Ramos (cell line): ENCODE measurements around the gene SLC1A2.

ENCODE experiments used
- in situ Hi-C: fragments of 300-500 bp; cut with MboI; formaldehyde crosslinking; loops from one replicate; pipeline ENCODE4 v1.14.3; 2022; ENCODE audit warnings: low sequenced_read_pairs; ENCODE audit not compliant: unreplicated experiment

SLC1A2 gene

DNA sequence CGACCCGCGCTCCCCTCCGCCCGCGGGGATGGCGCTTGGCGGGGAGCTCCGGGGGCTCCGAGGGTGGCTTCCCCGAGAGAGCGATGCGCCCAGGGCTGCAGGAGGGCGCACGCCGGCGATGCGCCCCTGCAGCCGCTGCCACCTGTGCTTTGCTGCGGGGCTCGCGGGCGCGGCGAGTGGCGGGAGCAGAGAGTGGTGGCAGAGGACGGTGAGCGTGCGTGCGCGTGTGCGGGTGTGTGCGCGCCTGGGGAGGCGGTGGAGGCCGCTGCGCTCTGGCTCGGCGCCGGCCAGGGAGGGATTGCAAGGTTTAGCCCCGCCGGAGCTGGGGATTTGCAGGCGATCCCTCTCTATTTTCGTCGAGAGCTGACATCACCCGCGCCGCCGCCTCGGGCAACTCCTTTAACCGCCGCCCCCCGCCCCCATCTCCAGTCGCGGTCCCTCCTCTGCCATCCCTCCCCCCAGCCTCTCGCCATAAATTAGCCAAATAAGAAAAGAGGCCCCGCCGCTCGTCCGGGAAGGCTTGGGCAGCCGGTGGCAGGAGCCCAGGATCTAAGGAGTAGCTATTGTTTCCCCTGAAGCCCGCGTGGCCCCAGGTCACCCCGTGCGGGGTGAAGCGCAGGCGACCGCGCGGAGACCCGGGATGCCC lies at the start of gene SLC1A2:
SLC1A2 (minus strand) TSS at position 375 of the 646 bp plus-strand sequence. CDS start 592 bp downstream, outside the sequence.
- in situ Hi-C loops, result no loop called here

DNA sequence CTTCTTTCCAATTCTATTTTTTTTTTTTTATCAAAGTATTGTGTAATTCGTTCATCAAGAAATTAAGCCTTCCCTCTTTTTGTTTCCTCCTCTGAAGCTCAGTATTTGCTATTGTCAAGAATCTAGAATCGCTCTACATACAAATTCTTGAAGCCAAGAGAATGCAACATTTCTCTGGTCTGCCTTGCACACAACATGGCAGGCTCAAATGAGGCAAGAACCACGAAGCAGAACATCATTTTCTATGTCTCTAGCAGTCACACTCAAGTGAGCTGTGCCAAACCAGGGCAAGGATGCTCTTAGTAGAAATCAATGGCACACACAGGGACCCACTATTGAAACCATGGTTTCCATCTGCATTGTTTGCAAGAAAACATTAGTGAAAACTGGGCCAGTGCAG lies 46.7 kb upstream of the SLC1A2 start:
- in situ Hi-C loops, result no loop called here

DNA sequence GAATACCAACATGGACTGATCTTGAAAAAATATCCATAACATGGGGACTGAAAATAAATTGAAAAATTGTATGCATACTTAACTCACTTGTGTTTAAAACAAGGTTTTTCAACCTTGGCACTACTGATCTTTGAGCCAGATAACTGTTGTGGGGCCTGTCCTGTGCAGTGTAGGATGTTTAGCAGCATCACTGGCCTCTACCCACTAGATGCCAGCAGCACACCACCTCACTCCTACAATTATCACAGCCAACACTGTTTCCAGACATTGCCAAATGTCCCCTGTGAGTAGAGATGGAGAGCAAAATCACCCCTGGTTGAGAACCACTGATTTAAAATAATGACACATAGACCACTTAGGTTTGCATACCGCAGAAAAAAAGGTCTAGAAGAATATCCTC lies 45.0 kb upstream of the SLC1A2 start:
- in situ Hi-C loops, result no loop called here

DNA sequence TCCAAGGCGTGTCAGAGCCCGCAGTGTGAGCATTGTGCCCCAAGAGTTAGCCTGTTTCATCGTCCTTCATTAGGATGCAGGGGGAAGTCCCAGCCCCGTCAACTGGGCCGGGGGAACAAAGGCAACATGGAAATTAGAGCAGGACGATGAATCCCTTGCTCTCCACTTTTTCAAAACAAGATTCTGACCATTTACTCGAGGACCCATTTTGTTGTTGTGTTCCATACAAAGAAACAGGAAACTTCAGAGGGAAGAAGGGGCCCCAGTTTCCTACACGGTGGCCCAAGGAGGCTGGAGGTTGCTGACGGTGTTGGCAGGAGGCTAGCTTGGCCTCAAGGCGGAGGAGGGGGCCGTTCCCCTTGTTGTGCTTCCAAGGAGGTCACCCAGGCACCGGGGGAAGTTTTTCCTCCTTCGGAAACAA lies 44.0 kb upstream of the SLC1A2 start:
- in situ Hi-C loops, result no loop called here

DNA sequence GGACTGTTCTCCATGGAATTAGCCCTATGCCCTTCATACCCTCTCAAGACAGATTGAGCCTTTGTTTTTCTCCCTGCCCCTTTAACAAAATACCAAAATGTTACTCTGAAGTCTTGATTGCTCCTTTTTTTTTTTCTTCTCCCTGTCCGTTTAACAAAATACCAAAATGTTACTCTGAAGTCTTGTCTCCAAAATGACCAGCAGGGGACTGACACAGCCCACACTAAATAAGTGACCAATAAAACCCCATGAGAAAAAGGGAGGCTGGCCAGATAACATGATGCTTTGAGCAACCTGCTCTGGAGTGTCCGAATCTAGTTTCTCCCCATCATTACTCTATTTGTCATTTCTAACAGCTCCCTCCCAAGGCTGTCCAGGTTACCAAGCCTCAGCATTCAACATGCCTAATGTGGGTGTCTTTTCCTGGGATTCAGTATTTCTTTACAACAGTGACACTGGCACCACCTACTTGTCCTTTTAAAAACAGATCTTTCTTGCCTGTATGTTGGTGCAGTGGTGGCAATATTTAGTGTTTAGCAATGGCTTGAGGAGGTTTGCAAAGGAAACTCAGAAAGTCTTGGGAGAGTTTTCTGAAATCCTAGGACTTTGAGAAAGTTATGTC lies 42.7 kb upstream of the SLC1A2 start:
- in situ Hi-C loops, result no loop called here

DNA sequence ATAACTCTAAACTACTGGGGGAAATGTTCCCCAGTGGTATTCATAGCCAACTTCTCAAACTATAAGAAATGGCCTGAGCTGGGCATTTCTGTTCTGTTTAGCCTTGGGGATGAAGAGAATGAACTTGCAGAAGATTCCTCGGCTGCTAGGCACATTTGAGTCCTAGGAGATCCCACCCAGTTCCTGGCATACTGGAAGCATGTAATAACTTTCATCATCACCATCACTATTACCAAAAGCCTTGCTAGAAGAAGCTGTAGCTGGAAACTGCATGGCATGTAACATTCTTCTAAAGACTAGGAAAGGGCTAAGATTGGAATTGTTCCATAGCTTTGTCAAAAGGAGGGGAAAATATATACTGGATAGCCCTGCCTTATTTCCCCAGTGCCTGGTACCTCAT lies 40.1 kb upstream of the SLC1A2 start:
- in situ Hi-C loops, result no loop called here

DNA sequence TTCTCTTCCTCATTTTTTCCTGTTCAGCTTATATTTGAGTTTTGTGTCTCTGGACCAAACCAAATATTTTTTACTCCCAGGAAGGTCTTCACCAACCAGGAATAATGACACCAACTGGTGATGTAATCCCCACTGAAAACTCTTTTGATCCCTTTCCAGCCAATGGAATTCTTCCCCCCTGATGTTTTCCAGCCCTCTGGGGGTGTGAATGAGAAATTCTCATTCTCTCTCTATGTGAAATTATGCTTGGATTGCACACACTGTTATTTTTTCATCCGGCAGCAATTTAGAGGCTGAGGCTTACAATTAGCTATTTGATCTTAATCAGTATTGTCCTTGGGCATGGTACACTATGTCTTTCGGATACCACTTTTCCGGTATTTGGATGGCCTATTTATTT lies 39.5 kb upstream of the SLC1A2 start:
- in situ Hi-C loops, result no loop called here

DNA sequence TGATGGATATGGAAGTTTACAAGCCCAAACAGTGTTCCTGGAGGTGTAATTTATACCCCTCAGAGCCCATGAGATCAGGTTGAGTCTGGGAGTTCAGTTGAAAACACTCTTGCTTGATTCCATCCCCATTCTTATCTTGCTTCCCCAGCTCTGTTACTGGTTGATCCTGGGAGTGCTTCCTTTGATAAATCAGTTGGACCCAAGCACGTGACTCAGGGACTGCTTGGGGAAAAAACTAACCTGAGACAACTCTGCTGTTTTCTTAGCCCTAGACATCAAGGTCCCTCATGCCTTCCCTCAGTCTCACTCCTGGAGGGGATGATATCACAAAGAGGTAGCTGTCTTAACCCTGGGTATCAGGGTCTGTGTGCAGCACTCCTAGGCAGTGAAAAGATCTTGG lies 35.0 kb upstream of the SLC1A2 start:
- in situ Hi-C loops, result no loop called here

DNA sequence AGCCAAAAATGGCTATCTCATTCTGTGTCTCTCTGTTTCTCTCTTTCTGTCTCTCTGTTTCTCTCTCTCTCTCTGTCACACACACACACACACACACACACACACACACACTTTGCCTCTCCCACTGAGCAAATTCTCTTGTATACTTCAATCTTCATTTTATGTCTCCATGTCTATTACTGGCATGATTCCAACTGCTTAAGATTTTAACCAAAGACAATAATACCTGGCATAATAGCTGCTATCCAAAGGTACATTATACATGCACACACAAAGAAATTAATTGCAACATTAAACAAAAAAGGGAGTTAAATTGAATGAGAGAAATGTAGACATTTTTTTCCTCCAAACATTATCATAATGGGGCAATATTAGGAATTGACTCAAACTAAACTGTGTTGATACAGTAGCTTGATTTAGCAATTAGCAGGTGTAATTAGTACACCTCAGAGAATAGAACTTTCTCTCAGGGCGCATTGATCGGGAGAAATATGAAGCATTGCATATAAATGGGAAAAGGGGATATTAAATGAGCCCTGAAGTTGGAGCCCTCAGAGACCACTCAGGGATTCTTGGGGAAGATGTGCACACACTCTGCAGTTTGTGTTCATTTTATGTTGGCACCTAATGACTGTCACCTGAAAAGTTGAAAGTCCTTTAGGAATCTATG lies 17.4 kb upstream of the SLC1A2 start:
- in situ Hi-C loops, result no loop called here

DNA sequence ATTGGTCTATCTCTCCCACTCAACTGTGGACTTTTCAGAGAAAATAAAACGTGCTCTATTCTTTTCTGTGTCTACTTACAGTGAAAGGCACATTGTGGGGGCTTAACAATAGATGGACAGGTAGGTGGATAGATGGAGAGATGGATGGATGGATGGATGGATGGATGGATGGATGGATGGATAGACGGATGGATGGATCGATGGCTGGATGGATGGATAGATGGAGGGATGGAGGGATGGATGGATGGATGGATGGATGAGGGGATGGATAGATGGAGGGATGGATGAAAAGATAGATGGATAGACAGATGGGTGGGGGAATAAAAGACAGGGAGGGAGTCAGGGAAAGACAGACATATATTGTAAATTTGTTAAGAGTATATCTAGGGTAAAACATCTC lies 14.2 kb upstream of the SLC1A2 start:
- in situ Hi-C loops, result no loop called here

DNA sequence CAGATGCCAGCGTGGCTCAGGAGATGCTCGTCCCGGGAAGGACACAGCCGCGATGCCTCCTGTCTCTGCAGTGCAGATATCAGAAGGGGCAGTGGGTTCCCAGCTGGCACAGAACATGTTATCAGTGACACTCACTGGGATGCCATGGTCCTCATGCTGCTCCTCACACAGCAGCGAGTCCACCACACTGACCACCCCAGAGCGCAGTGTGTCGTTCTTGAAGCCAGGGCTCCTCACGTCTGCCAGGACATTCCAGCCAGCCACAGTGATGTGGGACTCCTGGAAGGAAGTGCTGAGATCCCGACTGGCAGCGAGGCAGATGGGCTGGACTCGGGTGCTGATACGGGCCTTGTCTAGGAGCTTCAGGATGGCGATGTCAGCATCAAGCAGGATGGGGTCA lies 13.1 kb upstream of the SLC1A2 start:
- in situ Hi-C loops, result no loop called here

DNA sequence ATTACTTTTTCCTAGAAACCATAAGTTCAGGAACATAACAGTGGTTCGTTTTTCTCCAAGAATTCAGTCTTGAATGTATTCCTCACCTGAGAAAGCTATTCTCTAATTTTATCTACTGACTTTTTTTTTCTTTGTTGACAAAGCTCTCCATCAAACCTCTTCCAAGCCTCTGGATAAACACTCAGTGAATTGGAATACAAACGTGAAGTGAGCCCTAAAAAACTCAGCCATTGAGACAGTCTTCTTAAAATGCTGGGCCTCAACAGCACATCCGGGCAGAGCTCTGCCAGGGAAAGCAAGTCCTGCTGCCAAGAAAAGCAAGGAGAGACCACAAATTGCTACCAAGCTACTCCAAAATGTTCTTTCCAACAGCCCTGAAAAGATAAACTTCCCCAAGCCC lies 7.7 kb upstream of the SLC1A2 start:
- in situ Hi-C loops, result no loop called here

DNA sequence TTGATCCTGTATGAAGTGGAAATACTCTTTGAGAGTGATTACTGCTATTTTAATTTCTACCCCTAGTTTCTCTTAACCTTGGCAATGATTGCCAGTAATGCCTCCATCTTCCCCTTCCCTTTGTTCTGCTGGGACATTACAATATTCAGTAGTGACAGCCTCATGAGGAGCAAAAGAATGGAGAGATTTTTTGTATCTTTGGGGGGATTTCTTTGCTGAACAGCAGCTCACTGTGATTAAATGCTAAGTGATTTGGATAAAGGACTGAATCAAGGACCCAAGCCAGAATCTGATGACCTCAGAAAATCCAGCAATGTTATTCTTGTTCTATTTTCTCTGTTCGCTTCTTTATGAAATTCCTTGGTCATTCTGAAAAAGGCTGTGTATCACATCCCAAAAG lies 7.0 kb upstream of the SLC1A2 start:
- in situ Hi-C loops, result no loop called here

DNA sequence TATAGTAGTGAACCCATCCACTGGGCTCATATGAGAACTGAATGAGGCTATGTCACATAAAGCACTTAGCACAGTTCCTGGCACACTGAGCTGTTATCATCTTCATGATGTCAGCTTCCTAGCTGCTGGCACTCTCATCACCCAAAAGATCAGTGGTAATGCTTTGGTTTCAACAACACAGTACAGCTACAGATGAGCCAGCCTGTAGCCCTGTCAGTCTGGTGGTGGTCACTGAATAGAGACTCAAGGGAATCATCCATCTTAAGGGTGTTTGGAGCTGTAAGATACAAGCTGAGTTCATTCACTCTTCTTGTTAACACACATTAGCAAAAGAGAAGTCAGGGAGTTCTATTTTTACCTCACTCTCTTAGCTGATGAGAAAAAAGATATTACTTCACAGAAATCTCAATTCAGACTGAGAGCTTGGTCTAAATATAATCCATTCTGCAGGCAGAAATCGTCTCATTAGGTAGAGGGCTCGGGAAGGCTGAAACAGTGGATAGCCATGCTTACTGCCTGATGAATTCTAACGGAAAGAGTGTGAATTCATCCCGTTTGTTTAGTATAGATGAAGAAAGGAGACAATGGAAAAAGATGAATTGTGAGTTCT lies 6.3 kb upstream of the SLC1A2 start:
- in situ Hi-C loops, result no loop called here

DNA sequence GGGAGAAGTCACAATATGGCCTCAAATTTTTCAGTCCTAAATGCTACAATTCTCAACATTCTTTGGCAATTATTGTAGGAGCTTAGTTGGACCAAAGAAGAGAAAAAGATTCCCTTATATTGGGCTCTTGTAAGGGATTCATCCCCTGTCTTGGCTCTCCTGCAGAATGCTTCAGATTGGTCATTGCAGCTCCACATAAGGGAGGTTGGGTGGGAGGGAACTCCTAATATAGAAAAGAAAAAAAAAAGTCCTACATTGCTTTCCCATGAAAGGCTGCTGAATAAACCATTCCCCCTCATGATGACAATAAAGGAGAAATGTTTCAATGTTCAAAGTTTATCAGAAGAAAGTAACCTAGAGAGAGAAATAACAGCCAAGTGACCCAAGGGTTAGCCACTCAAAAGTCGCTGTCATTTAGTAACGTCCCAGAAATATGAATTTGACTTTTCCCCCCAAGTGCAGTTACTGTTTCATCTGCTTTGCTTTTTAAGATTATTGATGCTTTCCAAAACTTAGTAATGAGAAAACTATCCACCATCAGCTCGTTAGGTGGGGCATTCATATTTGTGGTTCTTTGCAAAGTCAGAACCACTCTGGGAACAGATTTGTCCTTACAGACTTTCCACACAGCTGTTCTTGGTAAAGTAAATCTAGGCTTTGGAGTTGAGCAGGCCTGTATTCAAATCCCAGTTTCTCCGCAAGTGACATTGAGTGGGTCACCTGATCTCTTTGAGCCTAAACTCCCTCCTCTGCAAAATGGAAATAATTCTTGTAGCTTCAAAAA lies 5.0 kb upstream of the SLC1A2 start:
- in situ Hi-C loops, result no loop called here

DNA sequence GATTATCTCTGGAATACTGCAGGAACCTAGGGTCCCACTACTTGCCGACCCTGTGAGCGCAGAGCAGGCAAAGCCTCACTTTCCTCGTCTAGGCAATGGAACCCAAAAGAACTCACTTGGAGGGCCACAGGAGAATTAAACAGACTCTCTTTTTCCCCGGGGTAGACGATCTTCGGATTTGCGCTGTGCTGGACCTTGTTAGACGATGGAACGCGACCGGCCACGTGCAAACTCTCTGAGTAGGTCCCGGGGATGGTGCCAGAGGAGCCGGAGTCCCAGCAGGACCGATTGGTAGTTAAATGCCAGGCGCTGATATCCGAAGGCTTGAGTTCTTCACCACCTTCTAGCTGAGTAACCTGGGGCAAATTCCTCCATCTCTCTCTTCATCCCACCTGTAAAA lies 1.0 kb upstream of the SLC1A2 start:
- in situ Hi-C loops, result no loop called here

DNA sequence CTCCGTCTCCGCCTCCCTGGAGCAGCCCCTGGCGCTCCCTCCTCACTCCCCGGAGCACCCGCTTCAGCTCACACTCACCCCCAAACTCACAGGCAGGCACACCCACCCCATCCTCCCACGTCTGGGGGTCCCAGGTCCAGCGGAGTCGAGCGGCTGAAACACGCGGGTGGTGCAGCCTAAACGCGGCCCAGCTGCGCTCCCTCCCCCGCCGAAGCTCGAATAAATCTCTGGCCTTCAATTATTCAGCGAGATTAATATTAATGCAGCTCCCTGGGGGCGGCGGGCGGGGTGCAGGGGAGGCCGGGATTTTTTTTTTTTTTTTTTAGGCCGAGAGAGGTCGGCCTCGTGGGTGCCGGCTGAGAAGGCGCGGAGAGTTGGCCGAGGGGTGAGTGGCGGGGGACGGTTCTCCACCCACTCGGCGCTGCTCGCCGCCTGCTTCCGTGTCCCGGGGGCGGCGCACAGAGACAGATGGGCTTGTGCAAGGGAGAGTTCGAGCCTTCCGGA lies 524 bp upstream of the SLC1A2 start:
- in situ Hi-C loops, result no loop called here

DNA sequence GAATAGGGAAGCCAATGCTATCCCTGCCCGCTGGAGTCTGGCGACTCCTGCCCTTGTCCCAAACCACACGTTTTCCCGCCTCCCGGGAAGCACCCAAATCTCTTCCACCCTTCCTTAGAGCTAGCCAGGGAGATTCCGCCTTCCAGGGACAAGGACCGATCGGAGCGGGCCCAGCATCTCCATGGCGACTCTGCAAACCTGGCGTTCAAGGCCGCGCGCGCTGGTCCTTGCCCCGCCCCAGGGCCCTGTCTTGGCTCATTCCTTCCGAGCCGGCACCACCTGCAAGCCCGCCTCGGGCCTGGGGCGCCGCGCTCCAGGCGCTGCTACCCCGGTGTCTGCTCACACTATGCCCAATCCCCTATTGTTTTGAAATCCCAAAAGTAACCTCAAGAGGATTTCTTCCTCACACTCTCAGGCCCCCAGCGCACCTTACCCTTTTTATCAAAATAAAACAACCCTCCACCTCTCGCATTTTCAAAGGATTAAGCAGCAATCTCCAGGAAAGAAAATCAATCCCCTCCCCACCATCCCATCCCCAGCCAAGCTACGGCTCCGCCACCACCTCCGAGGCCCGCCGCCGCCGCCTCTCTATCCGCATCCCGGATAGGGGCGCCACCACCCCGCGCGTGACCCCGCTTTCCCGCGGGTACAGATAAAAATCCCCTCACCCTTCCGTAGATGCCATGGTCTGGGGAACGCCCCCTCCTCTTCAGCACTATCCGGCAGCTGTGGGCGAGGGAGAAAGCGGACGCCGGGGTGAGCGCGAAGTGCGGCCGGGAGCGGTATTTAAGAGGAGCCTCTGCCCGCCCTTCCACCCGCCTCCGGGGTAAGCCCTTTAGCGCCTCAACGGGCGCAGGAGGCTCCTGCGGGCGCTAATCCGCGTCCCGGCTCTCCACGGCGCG lies 825 bp downstream of the SLC1A2 start:
- in situ Hi-C loops, result no loop called here

DNA sequence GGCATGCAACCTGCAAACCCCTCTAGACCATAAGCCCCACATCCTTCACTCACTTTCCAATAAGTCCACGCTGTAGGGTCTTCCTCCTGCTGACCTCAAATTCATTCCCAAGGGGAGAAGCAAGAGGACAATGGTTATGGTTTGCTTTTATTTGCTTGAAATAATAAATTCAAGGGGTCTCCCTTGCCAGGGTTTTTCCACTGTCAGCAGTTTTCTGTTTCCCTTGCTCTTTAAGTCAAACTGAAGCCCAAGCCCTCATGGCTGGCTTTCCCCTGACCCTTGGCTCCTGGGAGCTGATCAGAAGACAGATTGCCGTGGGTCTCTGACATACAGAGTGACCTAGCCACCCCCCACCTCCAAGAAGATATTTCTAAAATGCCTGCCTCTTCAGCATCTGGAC lies 3.9 kb downstream of the SLC1A2 start:
- in situ Hi-C loops, result no loop called here
